HEK293 (cell line): Measurements from ENCODE around the gene EXOSC1.
A peak's percentile ranks its signal among the peaks of the same experiment; 100 is the strongest.

Experiments used
- ATF2 ChIP-seq: fragments of 450-650 bp; formaldehyde crosslinking; IDR thresholded peaks from 2 replicates; pipeline ENCODE4 v1.5.1; 2016; ENCODE audit warnings: missing biosample characterization, missing genetic modification characterization, low read depth
- BCL11A ChIP-seq: fragments of 450-650 bp; formaldehyde crosslinking; IDR thresholded peaks from 2 replicates; pipeline ENCODE4 v1.5.1; 2016; ENCODE audit warnings: low read depth, missing biosample characterization, missing genetic modification characterization
- HIC1 ChIP-seq: fragments of 450-650 bp; formaldehyde crosslinking; IDR thresholded peaks from 2 replicates; pipeline ENCODE4 v1.5.1; 2016; ENCODE audit warnings: missing biosample characterization, missing genetic modification characterization
- KLF1 ChIP-seq: fragments of 450-650 bp; formaldehyde crosslinking; IDR thresholded peaks from 2 replicates; pipeline ENCODE4 v1.5.1; 2016; ENCODE audit warnings: missing biosample characterization, missing genetic modification characterization
- KLF9 ChIP-seq: fragments of 450-650 bp; formaldehyde crosslinking; IDR thresholded peaks from 2 replicates; pipeline ENCODE4 v1.5.1; 2016; ENCODE audit warnings: missing biosample characterization, missing genetic modification characterization, low read depth
- SP3 ChIP-seq: fragments of 450-650 bp; formaldehyde crosslinking; IDR thresholded peaks from 2 replicates; pipeline ENCODE4 v1.5.1; 2016; ENCODE audit warnings: missing biosample characterization, missing genetic modification characterization
- SP7 ChIP-seq: fragments of 450-650 bp; formaldehyde crosslinking; IDR thresholded peaks from 2 replicates; pipeline ENCODE4 v1.5.1; 2016; ENCODE audit warnings: missing biosample characterization, missing genetic modification characterization
- WT1 ChIP-seq: fragments of 450-650 bp; formaldehyde crosslinking; IDR thresholded peaks from 2 replicates; pipeline ENCODE4 v1.5.1; 2016; ENCODE audit warnings: missing biosample characterization, missing genetic modification characterization
- ZBTB17 ChIP-seq: fragments of 450-650 bp; formaldehyde crosslinking; IDR thresholded peaks from 2 replicates; pipeline ENCODE4 v1.5.1; 2016; ENCODE audit warnings: missing biosample characterization, missing genetic modification characterization
- ZFP37 ChIP-seq: fragments of 450-650 bp; formaldehyde crosslinking; IDR thresholded peaks from 2 replicates; pipeline ENCODE4 v1.5.1; 2016; ENCODE audit warnings: missing biosample characterization, missing genetic modification characterization
- ZNF10 ChIP-seq: fragments of 450-650 bp; formaldehyde crosslinking; IDR thresholded peaks from 2 replicates; pipeline ENCODE4 v1.5.1; 2017; ENCODE audit warnings: missing biosample characterization, missing genetic modification characterization
- ZNF132 ChIP-seq: fragments of 450-650 bp; formaldehyde crosslinking; IDR thresholded peaks from 2 replicates; pipeline ENCODE4 v1.5.1; 2017; ENCODE audit warnings: missing biosample characterization, missing genetic modification characterization, borderline replicate concordance
- ZNF184 ChIP-seq: fragments of 450-650 bp; IDR thresholded peaks from 2 replicates; pipeline ENCODE4 v1.5.1; 2018; ENCODE audit warnings: missing biosample characterization, mild to moderate bottlenecking, missing genetic modification characterization
- ZNF335 ChIP-seq: fragments of 450-650 bp; formaldehyde crosslinking; conservative IDR thresholded peaks from 2 replicates; pipeline ENCODE4 v1.5.1; 2016; ENCODE audit warnings: missing biosample characterization, missing genetic modification characterization
- ZNF426 ChIP-seq: fragments of 450-650 bp; formaldehyde crosslinking; IDR thresholded peaks from 2 replicates; pipeline ENCODE4 v1.5.1; 2017; ENCODE audit warnings: missing biosample characterization, missing genetic modification characterization, mild to moderate bottlenecking, inconsistent platforms, moderate library complexity
- ZNF433 ChIP-seq: fragments of 450-650 bp; formaldehyde crosslinking; IDR thresholded peaks from 2 replicates; pipeline ENCODE4 v1.5.1; 2016; ENCODE audit warnings: missing biosample characterization, missing genetic modification characterization, low read depth
- ZNF510 ChIP-seq: fragments of 450-650 bp; formaldehyde crosslinking; IDR thresholded peaks from 2 replicates; pipeline ENCODE4 v1.5.1; 2018; ENCODE audit warnings: mild to moderate bottlenecking, missing genetic modification characterization, missing biosample characterization; ENCODE audit not compliant: insufficient replicate concordance
- ZNF555 ChIP-seq: fragments of 450-650 bp; formaldehyde crosslinking; conservative IDR thresholded peaks from 2 replicates; pipeline ENCODE4 v1.5.1; 2017; ENCODE audit warnings: missing biosample characterization, mild to moderate bottlenecking, missing genetic modification characterization, inconsistent platforms
- ZNF561 ChIP-seq: fragments of 450-650 bp; IDR thresholded peaks from 2 replicates; pipeline ENCODE4 v1.5.1; 2018; ENCODE audit warnings: missing biosample characterization, missing genetic modification characterization, borderline replicate concordance
- ZNF600 ChIP-seq: fragments of 450-650 bp; formaldehyde crosslinking; IDR thresholded peaks from 2 replicates; pipeline ENCODE4 v1.5.1; 2016; ENCODE audit warnings: missing biosample characterization, missing genetic modification characterization
- ZNF777 ChIP-seq: fragments of 450-650 bp; formaldehyde crosslinking; IDR thresholded peaks from 2 replicates; pipeline ENCODE4 v1.5.1; 2017; ENCODE audit warnings: missing biosample characterization, missing genetic modification characterization, borderline replicate concordance
- ZNF791 ChIP-seq: fragments of 450-650 bp; formaldehyde crosslinking; IDR thresholded peaks from 2 replicates; pipeline ENCODE4 v1.5.1; 2016; ENCODE audit warnings: missing biosample characterization, missing genetic modification characterization
- ZNF792 ChIP-seq: fragments of 450-650 bp; formaldehyde crosslinking; IDR thresholded peaks from 2 replicates; pipeline ENCODE4 v1.5.1; 2016; ENCODE audit warnings: missing biosample characterization, missing genetic modification characterization
- ZNF830 ChIP-seq: fragments of 450-650 bp; IDR thresholded peaks from 2 replicates; pipeline ENCODE4 v1.5.0; 2018; ENCODE audit warnings: missing biosample characterization, missing genetic modification characterization, low read depth, mild to moderate bottlenecking, moderate library complexity
- ZSCAN30 ChIP-seq: fragments of 450-650 bp; IDR thresholded peaks from 2 replicates; pipeline ENCODE4 v1.5.1; 2018; ENCODE audit warnings: missing biosample characterization, mild to moderate bottlenecking, missing genetic modification characterization, moderate library complexity
- TF ChIP-seq, protein P1 (sequence below): fragments of 450-650 bp; formaldehyde crosslinking; IDR thresholded peaks from 2 replicates; pipeline ENCODE4 v1.5.1; 2016; ENCODE audit warnings: missing biosample characterization, missing genetic modification characterization
- TF ChIP-seq, protein P2 (sequence below): fragments of 450-650 bp; formaldehyde crosslinking; IDR thresholded peaks from 2 replicates; pipeline ENCODE4 v1.5.1; 2016; ENCODE audit warnings: missing biosample characterization, missing genetic modification characterization
- TF ChIP-seq, protein P3 (sequence below): fragments of 450-650 bp; formaldehyde crosslinking; IDR thresholded peaks from 2 replicates; pipeline ENCODE4 v1.5.1; 2016; ENCODE audit warnings: missing biosample characterization, missing genetic modification characterization

EXOSC1 gene

DNA sequence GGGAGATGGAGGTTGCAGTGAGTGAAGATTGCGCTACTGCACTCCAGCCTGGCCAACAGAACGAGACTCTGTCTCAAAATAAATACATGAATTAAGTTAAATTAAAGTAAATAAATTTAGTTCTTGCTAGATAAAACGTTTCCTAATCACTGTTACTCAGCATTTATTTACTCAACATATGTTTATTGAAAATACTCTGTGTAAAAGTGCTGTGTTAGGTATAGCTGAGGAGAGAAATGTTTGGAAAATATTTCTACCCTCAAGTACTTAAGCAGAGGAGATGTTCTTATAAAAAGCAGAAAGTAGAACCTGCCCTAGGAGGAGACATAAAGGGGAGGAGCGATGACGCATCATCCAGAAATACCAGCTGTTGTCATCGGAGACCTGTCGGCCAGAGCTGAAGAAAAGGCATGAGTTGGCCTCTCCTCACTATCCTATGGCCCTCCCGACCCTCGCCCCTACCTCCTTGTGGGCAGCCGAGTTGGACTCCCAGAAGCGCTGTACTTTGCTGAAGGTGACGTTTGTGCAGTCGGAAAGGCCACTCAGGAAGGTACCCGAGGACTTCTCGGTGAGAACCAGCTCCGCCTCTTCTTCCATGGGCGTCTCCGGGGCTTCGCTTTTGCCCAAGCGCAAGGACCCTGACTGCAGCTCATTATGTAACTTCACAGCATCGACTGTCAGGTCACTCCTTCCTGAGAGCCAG lies 45.8 kb downstream of the EXOSC1 start (continued):
- peak; percentile 74 for TF ChIP-seq ATF2 (tag by site-specific recombination)
- peak; percentile 69; the same call in 1 of the 2 replicates for TF ChIP-seq ZBTB17
- TF ChIP-seq ZNF830 (tag by site-specific recombination) = no peak
- peak; percentile 70 for TF ChIP-seq SP3 (tag by site-specific recombination)
- no peak for TF ChIP-seq ZNF132 (tag by site-specific recombination)
- no peak for TF ChIP-seq ZNF555 (tag by site-specific recombination)
- TF ChIP-seq WT1 = peak; percentile 59; the same call in 1 of the 2 replicates
- TF ChIP-seq, protein P1, sequence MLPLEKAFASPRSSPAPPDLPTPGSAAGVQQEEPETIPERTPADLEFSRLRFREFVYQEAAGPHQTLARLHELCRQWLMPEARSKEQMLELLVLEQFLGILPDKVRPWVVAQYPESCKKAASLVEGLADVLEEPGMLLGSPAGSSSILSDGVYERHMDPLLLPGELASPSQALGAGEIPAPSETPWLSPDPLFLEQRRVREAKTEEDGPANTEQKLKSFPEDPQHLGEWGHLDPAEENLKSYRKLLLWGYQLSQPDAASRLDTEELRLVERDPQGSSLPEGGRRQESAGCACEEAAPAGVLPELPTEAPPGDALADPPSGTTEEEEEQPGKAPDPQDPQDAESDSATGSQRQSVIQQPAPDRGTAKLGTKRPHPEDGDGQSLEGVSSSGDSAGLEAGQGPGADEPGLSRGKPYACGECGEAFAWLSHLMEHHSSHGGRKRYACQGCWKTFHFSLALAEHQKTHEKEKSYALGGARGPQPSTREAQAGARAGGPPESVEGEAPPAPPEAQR (tag by site-specific recombination) = no peak
- TF ChIP-seq KLF9 (tag by site-specific recombination) = no peak; the same call in 1 of the 2 replicates
- TF ChIP-seq ZNF792 (tag by site-specific recombination) = no peak
- TF ChIP-seq ZNF433 = no peak
- TF ChIP-seq ZNF777 (tag by site-specific recombination) = no peak
- TF ChIP-seq, protein P2, sequence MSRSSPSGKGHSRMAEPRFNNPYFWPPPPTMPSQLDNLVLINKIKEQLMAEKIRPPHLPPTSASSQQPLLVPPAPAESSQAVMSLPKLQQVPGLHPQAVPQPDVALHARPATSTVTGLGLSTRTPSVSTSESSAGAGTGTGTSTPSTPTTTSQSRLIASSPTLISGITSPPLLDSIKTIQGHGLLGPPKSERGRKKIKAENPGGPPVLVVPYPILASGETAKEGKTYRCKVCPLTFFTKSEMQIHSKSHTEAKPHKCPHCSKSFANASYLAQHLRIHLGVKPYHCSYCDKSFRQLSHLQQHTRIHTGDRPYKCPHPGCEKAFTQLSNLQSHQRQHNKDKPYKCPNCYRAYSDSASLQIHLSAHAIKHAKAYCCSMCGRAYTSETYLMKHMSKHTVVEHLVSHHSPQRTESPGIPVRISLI (tag by site-specific recombination) = 0 out of 2 replicates have a peak, but pooled peaks have one; percentile 12
- TF ChIP-seq ZNF510 = no peak
- no peak for TF ChIP-seq ZNF426 (tag by site-specific recombination)
- TF ChIP-seq ZNF791 (tag by site-specific recombination) = no peak
- 0 out of 2 replicates have a peak, but pooled peaks have one; percentile 18 for TF ChIP-seq KLF1 (tag by site-specific recombination)
- no peak for TF ChIP-seq ZNF10
- peak; percentile 57; the same call in 1 of the 2 replicates for TF ChIP-seq SP7
- TF ChIP-seq ZSCAN30 (tag by site-specific recombination) = 0 out of 2 replicates have a peak, but pooled peaks have one; percentile 20
- 0 out of 2 replicates have a peak, but pooled peaks have one; percentile 26 for TF ChIP-seq ZNF561 (tag by site-specific recombination)
- TF ChIP-seq, protein P3, sequence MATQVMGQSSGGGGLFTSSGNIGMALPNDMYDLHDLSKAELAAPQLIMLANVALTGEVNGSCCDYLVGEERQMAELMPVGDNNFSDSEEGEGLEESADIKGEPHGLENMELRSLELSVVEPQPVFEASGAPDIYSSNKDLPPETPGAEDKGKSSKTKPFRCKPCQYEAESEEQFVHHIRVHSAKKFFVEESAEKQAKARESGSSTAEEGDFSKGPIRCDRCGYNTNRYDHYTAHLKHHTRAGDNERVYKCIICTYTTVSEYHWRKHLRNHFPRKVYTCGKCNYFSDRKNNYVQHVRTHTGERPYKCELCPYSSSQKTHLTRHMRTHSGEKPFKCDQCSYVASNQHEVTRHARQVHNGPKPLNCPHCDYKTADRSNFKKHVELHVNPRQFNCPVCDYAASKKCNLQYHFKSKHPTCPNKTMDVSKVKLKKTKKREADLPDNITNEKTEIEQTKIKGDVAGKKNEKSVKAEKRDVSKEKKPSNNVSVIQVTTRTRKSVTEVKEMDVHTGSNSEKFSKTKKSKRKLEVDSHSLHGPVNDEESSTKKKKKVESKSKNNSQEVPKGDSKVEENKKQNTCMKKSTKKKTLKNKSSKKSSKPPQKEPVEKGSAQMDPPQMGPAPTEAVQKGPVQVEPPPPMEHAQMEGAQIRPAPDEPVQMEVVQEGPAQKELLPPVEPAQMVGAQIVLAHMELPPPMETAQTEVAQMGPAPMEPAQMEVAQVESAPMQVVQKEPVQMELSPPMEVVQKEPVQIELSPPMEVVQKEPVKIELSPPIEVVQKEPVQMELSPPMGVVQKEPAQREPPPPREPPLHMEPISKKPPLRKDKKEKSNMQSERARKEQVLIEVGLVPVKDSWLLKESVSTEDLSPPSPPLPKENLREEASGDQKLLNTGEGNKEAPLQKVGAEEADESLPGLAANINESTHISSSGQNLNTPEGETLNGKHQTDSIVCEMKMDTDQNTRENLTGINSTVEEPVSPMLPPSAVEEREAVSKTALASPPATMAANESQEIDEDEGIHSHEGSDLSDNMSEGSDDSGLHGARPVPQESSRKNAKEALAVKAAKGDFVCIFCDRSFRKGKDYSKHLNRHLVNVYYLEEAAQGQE = no peak
- TF ChIP-seq ZNF335 = peak; percentile 96
- no peak for TF ChIP-seq BCL11A (tag by site-specific recombination)
- TF ChIP-seq ZNF600 (tag by site-specific recombination) = 0 out of 2 replicates have a peak, but pooled peaks have one; percentile 19
- no peak for TF ChIP-seq ZNF184
- peak; percentile 53; the same call in 1 of the 2 replicates for TF ChIP-seq ZFP37 (tag by site-specific recombination)
- TF ChIP-seq HIC1 (tag by site-specific recombination) = no peak
